Activated naive CD4-positive, alpha-beta T cell treated with Interleukin-2 at 50 U/mL for 16 hours (primary cell): ENCODE data around the gene OPTN.
"Not testable (repeated sequence)": the region's sequence is repeated elsewhere in the genome, so short reads cannot be mapped to it uniquely, and the experiment has no call there.

Experiments
- DNase-seq: peaks from one replicate; pipeline ENCODE4 v3.0.0-alpha.2; 2020

OPTN gene

DNA sequence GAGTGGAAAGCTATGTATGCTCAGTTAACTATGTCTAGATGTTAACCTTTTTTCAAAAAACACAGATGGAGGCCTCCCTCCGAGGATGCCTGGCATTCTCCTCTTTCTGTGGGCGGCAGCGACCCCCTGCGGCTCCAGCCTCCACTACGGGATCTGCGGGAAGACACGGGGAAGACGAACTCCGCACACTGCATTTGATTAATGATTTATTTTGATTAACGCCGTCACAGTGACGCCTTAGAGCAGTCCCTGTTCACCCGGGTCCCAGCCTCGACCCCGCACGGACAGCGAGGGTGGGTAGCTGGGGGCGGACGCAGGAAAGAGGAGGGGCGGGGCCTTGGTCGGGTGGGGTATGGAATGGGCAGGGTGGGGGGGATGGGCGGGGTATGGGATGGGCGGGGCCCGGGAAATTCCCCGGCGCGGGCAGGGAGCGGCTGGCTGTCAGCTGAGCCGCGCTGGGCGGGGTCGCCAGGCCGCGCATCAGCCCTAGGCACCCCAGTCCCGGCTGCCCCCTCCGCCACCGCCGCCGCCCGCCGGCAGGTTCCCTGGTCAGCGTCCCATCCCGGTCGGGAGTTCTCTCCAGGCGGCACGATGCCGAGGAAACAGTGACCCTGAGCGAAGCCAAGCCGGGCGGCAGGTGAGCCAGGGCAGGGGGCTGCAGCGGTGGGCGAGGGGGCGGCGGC lies at the start of gene OPTN:
Gene OPTN (plus strand): TSS at position 498 of the 683 bp plus-strand sequence. CDS start 8,960 bp downstream, outside the sequence.
- DNase-seq, result peak; percentile 74

DNA sequence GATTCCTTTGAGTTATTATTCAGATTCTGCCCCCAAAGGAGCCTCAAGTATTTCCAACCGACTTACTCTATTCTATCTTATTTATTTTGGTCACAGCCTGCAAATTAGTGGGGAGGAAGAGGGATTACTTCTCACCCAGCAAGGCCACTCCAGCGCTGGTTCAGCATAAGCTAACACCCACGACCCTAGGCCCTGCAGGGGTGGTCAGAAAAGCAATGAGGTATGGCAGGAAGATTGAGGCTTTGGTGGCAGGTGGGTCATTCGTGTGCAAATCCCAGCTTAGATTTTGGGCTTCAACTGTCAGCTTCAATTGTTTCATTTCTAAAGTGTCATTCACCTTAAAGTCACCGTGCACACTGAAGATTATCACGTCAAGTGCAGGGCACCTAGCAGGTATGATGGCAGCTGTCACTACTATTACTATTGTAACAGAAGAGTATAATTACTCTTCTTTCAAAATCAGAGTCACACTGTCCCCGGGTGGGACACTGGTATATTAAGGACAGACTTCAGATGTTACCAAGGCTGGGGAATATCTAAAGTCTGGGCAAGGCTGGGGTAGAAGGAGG lies 48.8 kb upstream of the OPTN start:
- DNase-seq, result no peak

DNA sequence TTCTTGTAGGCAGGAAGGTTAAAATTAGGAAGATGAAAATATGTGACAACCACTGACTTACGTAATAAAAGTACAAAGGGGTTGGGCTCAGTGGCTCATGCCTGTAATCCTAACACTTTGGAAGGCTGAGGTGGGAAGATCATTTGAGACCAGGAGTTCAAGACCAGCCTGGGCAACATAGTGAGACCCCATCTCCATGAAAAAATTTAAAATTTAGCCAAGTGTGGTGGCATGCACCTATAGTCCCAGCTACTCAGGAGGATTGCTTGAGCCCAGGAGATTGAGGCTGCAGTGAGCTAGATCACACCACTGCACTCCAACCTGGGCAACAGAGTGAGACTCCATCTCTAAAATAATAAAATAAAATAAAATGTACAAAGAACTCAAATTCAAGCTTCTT lies 46.8 kb upstream of the OPTN start:
- DNase-seq, result not testable (repeated sequence)

GRCh38 chr10:13053794-13054462 lies 46.0 kb upstream of the OPTN start:
- DNase-seq, result no peak

GRCh38 chr10:13054844-13055243 lies 45.1 kb upstream of the OPTN start:
- DNase-seq, result no peak

GRCh38 chr10:13056456-13057077 lies 43.4 kb upstream of the OPTN start:
- no peak for DNase-seq

- peak; percentile 3 for DNase-seq
Measured at GRCh38 chr10:13062803-13063202, 37.2 kb upstream of the OPTN start.

DNA sequence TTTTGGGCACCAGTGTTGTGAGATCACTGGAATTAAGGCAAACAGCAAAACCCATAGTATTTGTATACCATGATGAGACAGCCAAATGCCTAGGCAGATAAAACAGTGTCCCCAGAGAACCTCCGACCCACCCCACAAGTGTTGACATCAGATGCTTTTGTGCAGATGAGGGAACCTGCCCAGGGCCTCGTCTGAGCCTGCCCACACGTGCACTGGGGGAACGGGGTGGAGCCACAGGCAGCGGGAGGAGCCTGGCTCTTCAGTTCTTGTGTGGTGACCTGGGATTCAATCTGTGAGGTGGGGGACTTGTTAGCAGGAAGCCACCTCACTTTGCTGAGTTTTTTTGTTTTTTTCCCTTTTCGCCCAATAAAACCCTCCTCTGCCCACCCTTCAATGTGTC lies 33.4 kb upstream of the OPTN start:
- no peak for DNase-seq

DNA sequence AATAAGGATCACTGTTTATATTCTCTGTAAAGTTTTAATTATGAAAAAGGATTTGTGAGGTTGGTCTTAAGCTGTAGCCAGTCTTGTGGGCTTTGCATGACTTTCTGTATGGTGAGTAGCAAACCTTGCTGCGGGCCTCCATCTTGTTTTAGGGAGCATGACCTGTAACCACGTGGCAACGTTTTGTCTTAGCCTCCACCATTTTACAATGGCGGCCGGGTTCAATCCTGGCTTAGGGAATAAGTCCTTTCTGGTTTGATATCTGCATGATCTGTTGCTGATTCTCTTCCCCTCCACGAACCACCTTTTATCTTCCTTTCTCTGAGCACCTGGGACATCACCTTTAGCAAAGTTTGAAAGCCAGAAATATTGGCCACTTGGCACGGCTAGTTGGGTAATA lies 32.5 kb upstream of the OPTN start:
- no peak for DNase-seq

- no peak for DNase-seq
Measured at GRCh38 chr10:13068071-13068470, 31.9 kb upstream of the OPTN start.

DNA sequence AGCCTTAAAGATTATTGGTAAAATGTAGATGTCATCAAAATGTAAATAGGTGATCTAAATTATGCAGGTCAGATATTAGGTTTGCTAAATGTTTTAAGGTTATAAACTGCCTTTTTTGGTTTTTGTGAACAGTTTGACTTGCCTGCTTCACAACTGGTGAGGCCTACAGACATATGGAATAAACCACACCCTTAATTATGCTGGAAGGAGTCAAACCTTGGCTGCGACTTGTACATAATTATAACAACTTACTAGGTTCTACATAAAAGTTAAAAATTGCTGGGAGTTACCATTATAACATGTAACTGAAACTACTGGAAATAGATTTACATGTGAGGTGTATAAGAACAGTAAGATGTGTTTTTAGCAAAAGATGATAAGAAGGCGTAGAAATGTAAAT lies 31.5 kb upstream of the OPTN start:
- no peak for DNase-seq

DNA sequence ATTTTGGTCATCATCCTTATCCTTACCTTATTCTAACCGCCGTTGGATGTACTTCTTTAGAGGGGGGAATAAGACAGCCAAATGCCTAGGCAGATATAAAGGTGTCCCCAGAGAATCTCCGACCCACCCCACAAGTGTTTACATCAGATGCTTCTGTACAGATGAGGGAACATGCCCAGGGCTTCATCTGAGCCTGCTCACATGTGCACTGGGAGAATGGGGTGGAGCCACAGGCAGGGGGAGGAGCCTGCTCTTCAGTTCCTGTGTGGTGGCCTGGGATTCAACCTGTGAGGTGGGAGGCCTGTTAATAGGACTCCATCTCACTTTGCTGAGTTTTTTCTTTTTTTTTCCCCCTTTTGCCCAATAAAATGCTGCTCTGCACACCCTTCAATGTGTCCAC lies 27.6 kb upstream of the OPTN start:
- DNase-seq, result no peak

- DNase-seq, result peak; percentile 49
Measured at GRCh38 chr10:13074563-13075451, 25.2 kb upstream of the OPTN start.

GRCh38 chr10:13078912-13079775 lies 20.8 kb upstream of the OPTN start:
- DNase-seq, result no peak

DNA sequence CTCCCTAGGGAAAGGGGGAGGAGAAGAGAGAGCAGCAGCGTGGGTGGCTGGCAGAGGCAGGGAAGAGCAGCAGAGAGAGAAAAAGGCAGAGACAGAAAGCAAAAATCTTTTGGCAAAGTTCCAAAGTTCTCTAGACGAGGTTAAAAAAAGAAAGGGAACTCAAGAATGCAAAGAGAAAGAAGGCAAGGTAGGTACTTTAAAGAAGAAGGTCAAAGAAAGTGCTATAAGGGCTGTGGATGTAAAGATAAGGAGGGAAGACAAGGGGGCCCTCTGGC lies 20.2 kb upstream of the OPTN start:
- no peak for DNase-seq

- no peak for DNase-seq
Measured at GRCh38 chr10:13080643-13081042, 19.3 kb upstream of the OPTN start.

GRCh38 chr10:13083700-13084099 lies 16.3 kb upstream of the OPTN start:
- DNase-seq, result not testable (repeated sequence)

GRCh38 chr10:13086056-13086455 lies 13.9 kb upstream of the OPTN start:
- DNase-seq, result no peak

DNA sequence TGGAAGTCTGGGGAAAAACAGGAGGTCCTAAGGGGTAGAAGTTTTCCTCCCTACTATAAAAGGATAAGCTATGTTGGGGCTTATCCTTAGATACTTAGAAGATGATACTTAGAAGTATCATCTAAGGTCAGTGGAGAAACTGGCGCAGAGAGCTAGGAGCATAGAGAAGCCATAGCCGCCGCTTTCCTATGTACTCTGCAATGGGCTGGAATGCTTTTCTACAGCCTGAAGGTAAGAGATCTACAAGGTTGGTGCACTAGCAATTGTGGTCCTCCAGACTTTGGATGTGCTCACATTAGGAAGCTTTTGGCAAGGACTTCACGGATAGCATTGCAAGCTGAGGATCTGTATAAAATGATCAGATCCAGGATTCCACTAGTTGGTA lies 12.4 kb upstream of the OPTN start:
- no peak for DNase-seq

DNA sequence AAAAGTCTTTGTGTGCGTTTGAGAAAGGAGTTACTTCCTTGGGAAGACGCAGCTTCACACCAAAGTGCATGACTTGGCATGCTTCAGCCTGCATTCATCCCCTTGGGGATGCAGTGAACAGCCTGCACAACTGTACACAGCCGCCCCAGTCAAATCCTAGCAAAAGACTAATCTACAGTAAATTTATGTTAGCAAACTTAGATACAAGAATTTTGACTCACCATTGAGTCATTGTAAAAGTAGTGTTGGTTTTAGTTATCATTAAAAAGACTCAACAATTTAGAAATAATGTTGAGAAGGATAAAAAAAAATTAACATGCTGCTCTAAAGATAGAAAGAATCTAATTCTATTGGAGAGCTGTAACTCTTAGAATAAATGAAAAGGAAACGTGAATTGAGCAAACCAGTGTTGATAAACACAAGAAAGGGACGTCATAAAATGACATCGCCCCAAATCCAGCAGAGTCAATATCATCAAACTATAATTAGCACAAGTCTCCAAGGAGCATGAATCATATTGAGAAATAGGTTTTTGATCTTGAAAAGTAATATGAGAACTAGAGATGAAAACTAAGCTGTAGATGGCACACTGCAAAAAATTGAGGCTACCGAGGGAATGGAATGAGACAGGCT lies 11.9 kb upstream of the OPTN start:
- DNase-seq, result no peak

DNA sequence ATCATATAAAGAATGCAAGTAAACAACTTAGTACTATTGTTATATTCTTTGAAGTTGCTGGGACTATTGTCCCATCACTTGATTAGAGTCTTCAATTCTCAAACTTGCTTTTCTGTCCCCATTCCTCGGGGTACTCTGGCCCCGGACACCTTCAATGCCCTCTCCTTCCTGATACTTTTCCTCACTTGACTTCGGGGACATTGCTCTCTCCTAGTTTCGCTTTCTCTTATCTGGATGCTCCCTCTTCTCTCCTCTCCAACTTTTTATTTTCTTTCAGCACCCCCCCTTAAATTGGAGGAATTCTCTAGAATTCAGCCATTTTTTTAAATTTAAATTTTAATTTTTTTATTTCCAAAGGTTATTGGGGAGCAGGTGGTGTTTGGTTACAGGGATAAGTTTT lies 10.6 kb upstream of the OPTN start:
- DNase-seq, result no peak

- no peak for DNase-seq
Measured at GRCh38 chr10:13090289-13090688, 9.7 kb upstream of the OPTN start.
